HEK293 (cell line): ENCODE measurements around the gene TMIE.
"Not testable (repeated sequence)": the region's sequence is repeated elsewhere in the genome, so short reads cannot be mapped to it uniquely, and the experiment has no call there.

Source experiments
- CTCF ChIA-PET: fragments of 350-600 bp; formaldehyde crosslinking; extraction: SDS; loops from one replicate; lab custom pipeline; 2021; ENCODE audit warnings: antibody characterized with exemption; lab: Yijun Ruan, JAX
- POLR2A ChIA-PET: fragments of 300-600 bp; formaldehyde crosslinking; extraction: SDS; loops from one replicate; lab custom pipeline; 2020; ENCODE audit warnings: antibody characterized with exemption, inconsistent platforms; lab: Yijun Ruan, JAX
- H3K27ac ChIP-seq: fragments of 200-500 bp; sonication (Bioruptor generic); 2 replicates; pipeline ENCODE4 v1.5.1; 2014; ENCODE audit warnings: low read depth, low read length, control low read depth, inconsistent platforms; ENCODE audit errors: extremely low read depth
- H3K36me3 ChIP-seq, 2 experiments: fragments of 200-500 bp in 1 of 2; sonication (Bioruptor generic) in 1 of 2; 1 replicate in 1 of 2; 2 replicates in 1 of 2; pipeline ENCODE4 v1.5.1; 2014 to 2017; ENCODE audit warnings: inconsistent platforms in 2 of 2, low read length in 2 of 2; ENCODE audit not compliant: control insufficient read depth in 2 of 2, insufficient read depth in 1 of 2
- H3K4me1 ChIP-seq: fragments of 200-500 bp; sonication (Bioruptor generic); 2 replicates; pipeline ENCODE4 v1.5.1; 2014; ENCODE audit warnings: mild to moderate bottlenecking, low read length, inconsistent platforms; ENCODE audit not compliant: control insufficient read depth, insufficient read depth
- H3K4me3 ChIP-seq: 2 replicates; pipeline ENCODE4 v1.5.1; 2011; ENCODE audit warnings: low read depth, mild to moderate bottlenecking, control low read depth, low read length, moderate library complexity
- H3K9me3 ChIP-seq: fragments of 200-500 bp; sonication (Bioruptor generic); 2 replicates; pipeline ENCODE4 v1.5.1; 2014; ENCODE audit warnings: low read depth, low read length, inconsistent platforms; ENCODE audit not compliant: control insufficient read depth, insufficient read depth
- BCL11B ChIP-seq: fragments of 450-650 bp; formaldehyde crosslinking; IDR thresholded peaks from 2 replicates; pipeline ENCODE4 v1.5.1; 2016; ENCODE audit warnings: low read depth, missing biosample characterization, missing genetic modification characterization
- OSR2 ChIP-seq: fragments of 450-650 bp; formaldehyde crosslinking; IDR thresholded peaks from 2 replicates; pipeline ENCODE4 v1.5.1; 2016; ENCODE audit warnings: missing biosample characterization, missing genetic modification characterization
- TRIM28 ChIP-seq: IDR thresholded peaks from 2 replicates; pipeline ENCODE4 v1.6.1; 2011; ENCODE audit warnings: low read length, control low read depth, borderline replicate concordance
- WT1 ChIP-seq: fragments of 450-650 bp; formaldehyde crosslinking; IDR thresholded peaks from 2 replicates; pipeline ENCODE4 v1.5.1; 2016; ENCODE audit warnings: missing biosample characterization, missing genetic modification characterization
- ZBTB8A ChIP-seq: fragments of 450-650 bp; formaldehyde crosslinking; IDR thresholded peaks from 2 replicates; pipeline ENCODE4 v1.5.1; 2016; ENCODE audit warnings: missing biosample characterization, missing genetic modification characterization
- ZFP3 ChIP-seq: fragments of 450-650 bp; formaldehyde crosslinking; IDR thresholded peaks from 2 replicates; pipeline ENCODE4 v1.5.1; 2016; ENCODE audit warnings: low read depth, missing biosample characterization, missing genetic modification characterization
- ZNF16 ChIP-seq: fragments of 450-650 bp; formaldehyde crosslinking; IDR thresholded peaks from 2 replicates; pipeline ENCODE4 v1.5.1; 2016; ENCODE audit warnings: low read depth, missing biosample characterization, missing genetic modification characterization
- ZNF221 ChIP-seq: fragments of 450-650 bp; formaldehyde crosslinking; IDR thresholded peaks from 2 replicates; pipeline ENCODE4 v1.5.1; 2017; ENCODE audit warnings: missing biosample characterization, missing genetic modification characterization, borderline replicate concordance
- ZNF239 ChIP-seq: fragments of 450-650 bp; formaldehyde crosslinking; IDR thresholded peaks from 2 replicates; pipeline ENCODE4 v1.5.1; 2016; ENCODE audit warnings: missing biosample characterization, missing genetic modification characterization
- ZNF335 ChIP-seq: fragments of 450-650 bp; formaldehyde crosslinking; conservative IDR thresholded peaks from 2 replicates; pipeline ENCODE4 v1.5.1; 2016; ENCODE audit warnings: missing biosample characterization, missing genetic modification characterization
- ZNF501 ChIP-seq: fragments of 450-650 bp; formaldehyde crosslinking; IDR thresholded peaks from 2 replicates; pipeline ENCODE4 v1.5.1; 2016; ENCODE audit warnings: missing biosample characterization, missing genetic modification characterization
- ZNF544 ChIP-seq: fragments of 450-650 bp; formaldehyde crosslinking; IDR thresholded peaks from 2 replicates; pipeline ENCODE4 v1.5.0; 2017; ENCODE audit warnings: missing biosample characterization, missing genetic modification characterization
- ZNF561 ChIP-seq: fragments of 450-650 bp; IDR thresholded peaks from 2 replicates; pipeline ENCODE4 v1.5.1; 2018; ENCODE audit warnings: missing biosample characterization, missing genetic modification characterization, borderline replicate concordance
- ZNF621 ChIP-seq: fragments of 450-650 bp; formaldehyde crosslinking; IDR thresholded peaks from 2 replicates; pipeline ENCODE4 v1.5.1; 2017; ENCODE audit warnings: missing biosample characterization, missing genetic modification characterization
- ZNF701 ChIP-seq: fragments of 450-650 bp; formaldehyde crosslinking; IDR thresholded peaks from 2 replicates; pipeline ENCODE4 v1.5.1; 2016; ENCODE audit warnings: missing biosample characterization, missing genetic modification characterization
- ZNF707 ChIP-seq: fragments of 450-650 bp; formaldehyde crosslinking; IDR thresholded peaks from 2 replicates; pipeline ENCODE4 v1.5.1; 2016; ENCODE audit warnings: missing biosample characterization, missing genetic modification characterization
- ZNF785 ChIP-seq: fragments of 450-650 bp; formaldehyde crosslinking; IDR thresholded peaks from 2 replicates; pipeline ENCODE4 v1.5.1; 2016; ENCODE audit warnings: missing biosample characterization, missing genetic modification characterization
- ZNF791 ChIP-seq: fragments of 450-650 bp; formaldehyde crosslinking; IDR thresholded peaks from 2 replicates; pipeline ENCODE4 v1.5.1; 2016; ENCODE audit warnings: missing biosample characterization, missing genetic modification characterization
- ZNF837 ChIP-seq: fragments of 450-650 bp; formaldehyde crosslinking; IDR thresholded peaks from 2 replicates; pipeline ENCODE4 v1.5.1; 2016; ENCODE audit warnings: missing biosample characterization, missing genetic modification characterization
- ZSCAN23 ChIP-seq: fragments of 450-650 bp; formaldehyde crosslinking; IDR thresholded peaks from 2 replicates; pipeline ENCODE4 v1.5.1; 2016; ENCODE audit warnings: missing biosample characterization, missing genetic modification characterization
- TF ChIP-seq, protein P1 (sequence below): fragments of 450-650 bp; formaldehyde crosslinking; IDR thresholded peaks from 2 replicates; pipeline ENCODE4 v1.5.1; 2016; ENCODE audit warnings: missing biosample characterization, missing genetic modification characterization
- TF ChIP-seq, protein P2 (sequence below): fragments of 450-650 bp; formaldehyde crosslinking; IDR thresholded peaks from 2 replicates; pipeline ENCODE4 v1.5.1; 2016; ENCODE audit warnings: missing biosample characterization, missing genetic modification characterization
- TF ChIP-seq, protein P3 (sequence below): fragments of 450-650 bp; formaldehyde crosslinking; IDR thresholded peaks from 2 replicates; pipeline ENCODE4 v1.5.1; 2016; ENCODE audit warnings: missing biosample characterization, missing genetic modification characterization, borderline replicate concordance
- TF ChIP-seq, protein P4 (sequence below): fragments of 450-650 bp; formaldehyde crosslinking; IDR thresholded peaks from 2 replicates; pipeline ENCODE4 v1.5.1; 2017; ENCODE audit warnings: missing biosample characterization, missing genetic modification characterization

TMIE gene

DNA sequence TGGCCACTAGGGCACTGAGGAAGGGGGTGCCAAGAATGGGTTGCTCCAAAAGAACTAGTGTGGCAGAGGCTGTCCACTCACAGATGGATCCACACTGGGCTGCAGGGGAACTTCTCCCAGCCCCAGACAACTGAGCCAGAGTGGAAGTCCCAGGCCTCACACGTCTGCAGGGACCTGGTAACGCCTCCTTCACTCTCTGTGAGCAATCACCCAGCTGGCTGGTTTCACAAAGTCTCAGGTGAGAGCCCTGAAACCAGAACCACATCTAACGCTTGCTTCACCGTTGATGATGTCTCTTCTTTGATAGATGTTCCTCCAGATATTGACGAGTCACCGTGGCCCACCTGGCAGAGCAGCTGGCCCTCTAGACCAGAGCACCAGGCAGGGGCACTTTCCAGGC lies 51.9 kb downstream of the TMIE start:
- H3K4me1 ChIP-seq, H3K4me3 ChIP-seq, H3K36me3 ChIP-seq, CTCF ChIA-PET, H3K9me3 ChIP-seq, H3K27ac ChIP-seq, POLR2A ChIA-PET: not testable (repeated sequence)

DNA sequence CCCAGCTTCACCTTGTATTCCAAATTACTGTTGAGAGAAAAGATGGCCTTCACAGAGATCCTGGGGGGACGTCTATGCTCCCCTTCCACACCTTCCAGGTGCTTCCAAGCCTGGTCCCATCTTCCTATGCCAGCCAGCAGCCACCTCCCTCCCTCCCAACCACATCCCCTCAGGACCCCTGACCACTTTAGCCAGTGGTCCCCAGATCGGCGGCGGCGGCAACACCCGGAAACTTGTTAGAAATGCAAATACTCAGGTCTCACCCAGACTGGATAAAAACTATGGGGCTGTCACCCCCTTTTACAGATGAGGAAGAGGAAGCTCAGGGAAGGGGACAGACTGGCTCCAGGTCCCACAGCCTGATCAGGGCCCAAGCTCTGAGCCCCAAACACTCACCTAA lies 54.5 kb downstream of the TMIE start:
- Histone ChIP-seq H3K27ac (no peak overlapping the region), H3K36me3 (no peaks in the 10 kb centered on the region), H3K4me3 (no peak overlapping the region), H3K4me1 (no peaks in the 10 kb centered on the region)
- POLR2A ChIA-PET: no interaction called here
- TF ChIP-seq ZNF561 (tag by site-specific recombination) (no peak), ZNF501 (tag by site-specific recombination) (no peak), ZNF16 (tag by site-specific recombination) (no peak)
- TF ChIP-seq, protein P1, sequence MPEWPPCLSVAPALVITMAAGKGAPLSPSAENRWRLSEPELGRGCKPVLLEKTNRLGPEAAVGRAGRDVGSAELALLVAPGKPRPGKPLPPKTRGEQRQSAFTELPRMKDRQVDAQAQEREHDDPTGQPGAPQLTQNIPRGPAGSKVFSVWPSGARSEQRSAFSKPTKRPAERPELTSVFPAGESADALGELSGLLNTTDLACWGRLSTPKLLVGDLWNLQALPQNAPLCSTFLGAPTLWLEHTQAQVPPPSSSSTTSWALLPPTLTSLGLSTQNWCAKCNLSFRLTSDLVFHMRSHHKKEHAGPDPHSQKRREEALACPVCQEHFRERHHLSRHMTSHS: no peak
- TF ChIP-seq, all 188 proteins: peak for 0
- H3K9me3 ChIP-seq: no peaks in the 10 kb centered on the region
- CTCF ChIA-PET: interaction anchor here (0.6 to 0.7 kb wide), 2 partner anchors 168 to 634 kb away, joined by 3 to 4 read pairs; no protein-coding TSS in a partner anchor

DNA sequence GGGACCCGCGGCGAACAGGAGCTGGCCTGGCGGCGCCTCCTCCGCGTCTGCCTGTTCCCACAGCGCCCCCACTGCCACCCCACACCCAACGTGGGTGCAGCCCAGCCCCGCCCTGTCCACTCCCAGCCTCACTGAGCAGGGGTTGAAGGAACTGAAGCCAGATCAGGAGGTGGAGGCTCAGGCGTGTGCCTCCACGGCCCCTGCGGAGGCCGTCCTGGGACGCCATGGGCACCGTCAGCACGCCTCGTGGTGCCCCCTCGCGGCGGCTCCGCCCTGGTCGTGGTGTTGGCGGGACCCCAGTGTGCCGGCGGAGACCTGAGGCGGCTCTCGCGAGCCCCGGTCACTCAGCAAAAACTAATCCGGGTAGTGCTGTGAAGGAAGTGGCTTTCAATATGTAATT lies 55.5 kb downstream of the TMIE start:
- no peak overlapping the region for H3K27ac ChIP-seq
- no peaks in the 10 kb centered on the region for H3K36me3 ChIP-seq
- H3K4me1 ChIP-seq: no peaks in the 10 kb centered on the region
- H3K4me3 ChIP-seq: no peak overlapping the region
- TF ChIP-seq OSR2 (no peak), BCL11B (tag by site-specific recombination) (no peak), ZNF791 (tag by site-specific recombination) (no peak), ZNF707 (tag by site-specific recombination) (no peak), ZFP3 (tag by site-specific recombination) (no peak), ZNF785 (tag by site-specific recombination) (no peak), ZSCAN23 (tag by site-specific recombination) (no peak), ZNF701 (no peak), ZNF221 (tag by site-specific recombination) (no peak), ZNF544 (tag by site-specific recombination) (no peak), ZNF335 (tag by site-specific recombination) (no peak), ZNF837 (no peak), WT1 (no peak), ZNF621 (tag by site-specific recombination) (no peak), TRIM28 (no peak), ZNF239 (no peak), ZBTB8A (tag by site-specific recombination) (no peak)
- TF ChIP-seq, protein P2, sequence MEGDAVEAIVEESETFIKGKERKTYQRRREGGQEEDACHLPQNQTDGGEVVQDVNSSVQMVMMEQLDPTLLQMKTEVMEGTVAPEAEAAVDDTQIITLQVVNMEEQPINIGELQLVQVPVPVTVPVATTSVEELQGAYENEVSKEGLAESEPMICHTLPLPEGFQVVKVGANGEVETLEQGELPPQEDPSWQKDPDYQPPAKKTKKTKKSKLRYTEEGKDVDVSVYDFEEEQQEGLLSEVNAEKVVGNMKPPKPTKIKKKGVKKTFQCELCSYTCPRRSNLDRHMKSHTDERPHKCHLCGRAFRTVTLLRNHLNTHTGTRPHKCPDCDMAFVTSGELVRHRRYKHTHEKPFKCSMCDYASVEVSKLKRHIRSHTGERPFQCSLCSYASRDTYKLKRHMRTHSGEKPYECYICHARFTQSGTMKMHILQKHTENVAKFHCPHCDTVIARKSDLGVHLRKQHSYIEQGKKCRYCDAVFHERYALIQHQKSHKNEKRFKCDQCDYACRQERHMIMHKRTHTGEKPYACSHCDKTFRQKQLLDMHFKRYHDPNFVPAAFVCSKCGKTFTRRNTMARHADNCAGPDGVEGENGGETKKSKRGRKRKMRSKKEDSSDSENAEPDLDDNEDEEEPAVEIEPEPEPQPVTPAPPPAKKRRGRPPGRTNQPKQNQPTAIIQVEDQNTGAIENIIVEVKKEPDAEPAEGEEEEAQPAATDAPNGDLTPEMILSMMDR (tag by site-specific recombination): no peak
- TF ChIP-seq, protein P3, sequence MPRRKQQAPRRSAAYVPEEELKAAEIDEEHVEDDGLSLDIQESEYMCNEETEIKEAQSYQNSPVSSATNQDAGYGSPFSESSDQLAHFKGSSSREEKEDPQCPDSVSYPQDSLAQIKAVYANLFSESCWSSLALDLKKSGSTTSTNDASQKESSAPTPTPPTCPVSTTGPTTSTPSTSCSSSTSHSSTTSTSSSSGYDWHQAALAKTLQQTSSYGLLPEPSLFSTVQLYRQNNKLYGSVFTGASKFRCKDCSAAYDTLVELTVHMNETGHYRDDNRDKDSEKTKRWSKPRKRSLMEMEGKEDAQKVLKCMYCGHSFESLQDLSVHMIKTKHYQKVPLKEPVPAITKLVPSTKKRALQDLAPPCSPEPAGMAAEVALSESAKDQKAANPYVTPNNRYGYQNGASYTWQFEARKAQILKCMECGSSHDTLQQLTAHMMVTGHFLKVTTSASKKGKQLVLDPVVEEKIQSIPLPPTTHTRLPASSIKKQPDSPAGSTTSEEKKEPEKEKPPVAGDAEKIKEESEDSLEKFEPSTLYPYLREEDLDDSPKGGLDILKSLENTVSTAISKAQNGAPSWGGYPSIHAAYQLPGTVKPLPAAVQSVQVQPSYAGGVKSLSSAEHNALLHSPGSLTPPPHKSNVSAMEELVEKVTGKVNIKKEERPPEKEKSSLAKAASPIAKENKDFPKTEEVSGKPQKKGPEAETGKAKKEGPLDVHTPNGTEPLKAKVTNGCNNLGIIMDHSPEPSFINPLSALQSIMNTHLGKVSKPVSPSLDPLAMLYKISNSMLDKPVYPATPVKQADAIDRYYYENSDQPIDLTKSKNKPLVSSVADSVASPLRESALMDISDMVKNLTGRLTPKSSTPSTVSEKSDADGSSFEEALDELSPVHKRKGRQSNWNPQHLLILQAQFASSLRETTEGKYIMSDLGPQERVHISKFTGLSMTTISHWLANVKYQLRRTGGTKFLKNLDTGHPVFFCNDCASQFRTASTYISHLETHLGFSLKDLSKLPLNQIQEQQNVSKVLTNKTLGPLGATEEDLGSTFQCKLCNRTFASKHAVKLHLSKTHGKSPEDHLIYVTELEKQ (tag by site-specific recombination): no peak
- TF ChIP-seq, protein P4, sequence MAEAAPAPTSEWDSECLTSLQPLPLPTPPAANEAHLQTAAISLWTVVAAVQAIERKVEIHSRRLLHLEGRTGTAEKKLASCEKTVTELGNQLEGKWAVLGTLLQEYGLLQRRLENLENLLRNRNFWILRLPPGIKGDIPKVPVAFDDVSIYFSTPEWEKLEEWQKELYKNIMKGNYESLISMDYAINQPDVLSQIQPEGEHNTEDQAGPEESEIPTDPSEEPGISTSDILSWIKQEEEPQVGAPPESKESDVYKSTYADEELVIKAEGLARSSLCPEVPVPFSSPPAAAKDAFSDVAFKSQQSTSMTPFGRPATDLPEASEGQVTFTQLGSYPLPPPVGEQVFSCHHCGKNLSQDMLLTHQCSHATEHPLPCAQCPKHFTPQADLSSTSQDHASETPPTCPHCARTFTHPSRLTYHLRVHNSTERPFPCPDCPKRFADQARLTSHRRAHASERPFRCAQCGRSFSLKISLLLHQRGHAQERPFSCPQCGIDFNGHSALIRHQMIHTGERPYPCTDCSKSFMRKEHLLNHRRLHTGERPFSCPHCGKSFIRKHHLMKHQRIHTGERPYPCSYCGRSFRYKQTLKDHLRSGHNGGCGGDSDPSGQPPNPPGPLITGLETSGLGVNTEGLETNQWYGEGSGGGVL (tag by site-specific recombination): no peak
- H3K9me3 ChIP-seq: no peaks in the 10 kb centered on the region
- ChIA-PET POLR2A (no interaction called here), CTCF (no interaction called here)
